Testis (tissue), 2 donors: ENCODE results near the gene DTNA.

Experiments
- POLR2A ChIP-seq: fragments of 450-650 bp; IDR thresholded peaks from one replicate; pipeline ENCODE4 v1.6.1; 2017; ENCODE audit warnings: antibody characterized with exemption, mild to moderate bottlenecking, moderate library complexity
- TF ChIP-seq, protein P1 (sequence below), 3 experiments: fragments of 450-650 bp in 2 of 3; fragments of 200-600 bp in 1 of 3; sonication (generic) in 1 of 3; IDR thresholded peaks; one replicate each; pipeline ENCODE4 v1.5.1; 2016 to 2019; ENCODE audit warnings: antibody characterized with exemption in 3 of 3, mild to moderate bottlenecking in 2 of 3, moderate library complexity in 1 of 3

DNA sequence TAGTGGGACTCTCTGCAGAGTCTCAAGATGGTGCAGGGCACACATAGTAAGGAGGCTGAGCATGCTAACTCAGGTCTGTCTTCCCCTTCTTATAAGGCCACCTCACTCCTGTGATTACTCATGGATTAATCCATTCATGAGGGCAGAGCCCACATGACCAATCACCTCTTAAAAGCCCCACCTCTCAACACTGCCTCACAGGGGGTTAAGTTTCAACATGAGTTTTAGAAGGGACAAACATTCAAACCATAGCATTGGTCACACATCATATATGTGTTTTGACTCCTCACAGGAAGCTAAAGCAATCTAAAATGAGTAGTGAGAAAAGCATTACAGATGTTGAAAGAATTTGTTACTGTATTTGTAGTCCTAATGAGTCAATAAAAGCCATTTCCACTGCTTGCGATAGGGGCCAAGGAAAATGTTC lies 57.5 kb downstream of the DTNA start:
- TF ChIP-seq, protein P1, sequence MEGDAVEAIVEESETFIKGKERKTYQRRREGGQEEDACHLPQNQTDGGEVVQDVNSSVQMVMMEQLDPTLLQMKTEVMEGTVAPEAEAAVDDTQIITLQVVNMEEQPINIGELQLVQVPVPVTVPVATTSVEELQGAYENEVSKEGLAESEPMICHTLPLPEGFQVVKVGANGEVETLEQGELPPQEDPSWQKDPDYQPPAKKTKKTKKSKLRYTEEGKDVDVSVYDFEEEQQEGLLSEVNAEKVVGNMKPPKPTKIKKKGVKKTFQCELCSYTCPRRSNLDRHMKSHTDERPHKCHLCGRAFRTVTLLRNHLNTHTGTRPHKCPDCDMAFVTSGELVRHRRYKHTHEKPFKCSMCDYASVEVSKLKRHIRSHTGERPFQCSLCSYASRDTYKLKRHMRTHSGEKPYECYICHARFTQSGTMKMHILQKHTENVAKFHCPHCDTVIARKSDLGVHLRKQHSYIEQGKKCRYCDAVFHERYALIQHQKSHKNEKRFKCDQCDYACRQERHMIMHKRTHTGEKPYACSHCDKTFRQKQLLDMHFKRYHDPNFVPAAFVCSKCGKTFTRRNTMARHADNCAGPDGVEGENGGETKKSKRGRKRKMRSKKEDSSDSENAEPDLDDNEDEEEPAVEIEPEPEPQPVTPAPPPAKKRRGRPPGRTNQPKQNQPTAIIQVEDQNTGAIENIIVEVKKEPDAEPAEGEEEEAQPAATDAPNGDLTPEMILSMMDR (IDR thresholded peaks at IDR 0.05) = no peak
- no peak for TF ChIP-seq POLR2A
